ENCODE measurements around the gene TBX22. TPM values are rescaled to one million over a fixed set of nuclear protein-coding genes. Genes with fewer than 3 reads are reported as not detected.

TBX22 gene, protein sequence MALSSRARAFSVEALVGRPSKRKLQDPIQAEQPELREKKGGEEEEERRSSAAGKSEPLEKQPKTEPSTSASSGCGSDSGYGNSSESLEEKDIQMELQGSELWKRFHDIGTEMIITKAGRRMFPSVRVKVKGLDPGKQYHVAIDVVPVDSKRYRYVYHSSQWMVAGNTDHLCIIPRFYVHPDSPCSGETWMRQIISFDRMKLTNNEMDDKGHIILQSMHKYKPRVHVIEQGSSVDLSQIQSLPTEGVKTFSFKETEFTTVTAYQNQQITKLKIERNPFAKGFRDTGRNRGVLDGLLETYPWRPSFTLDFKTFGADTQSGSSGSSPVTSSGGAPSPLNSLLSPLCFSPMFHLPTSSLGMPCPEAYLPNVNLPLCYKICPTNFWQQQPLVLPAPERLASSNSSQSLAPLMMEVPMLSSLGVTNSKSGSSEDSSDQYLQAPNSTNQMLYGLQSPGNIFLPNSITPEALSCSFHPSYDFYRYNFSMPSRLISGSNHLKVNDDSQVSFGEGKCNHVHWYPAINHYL
- total RNA-seq, result not detected

DNA sequence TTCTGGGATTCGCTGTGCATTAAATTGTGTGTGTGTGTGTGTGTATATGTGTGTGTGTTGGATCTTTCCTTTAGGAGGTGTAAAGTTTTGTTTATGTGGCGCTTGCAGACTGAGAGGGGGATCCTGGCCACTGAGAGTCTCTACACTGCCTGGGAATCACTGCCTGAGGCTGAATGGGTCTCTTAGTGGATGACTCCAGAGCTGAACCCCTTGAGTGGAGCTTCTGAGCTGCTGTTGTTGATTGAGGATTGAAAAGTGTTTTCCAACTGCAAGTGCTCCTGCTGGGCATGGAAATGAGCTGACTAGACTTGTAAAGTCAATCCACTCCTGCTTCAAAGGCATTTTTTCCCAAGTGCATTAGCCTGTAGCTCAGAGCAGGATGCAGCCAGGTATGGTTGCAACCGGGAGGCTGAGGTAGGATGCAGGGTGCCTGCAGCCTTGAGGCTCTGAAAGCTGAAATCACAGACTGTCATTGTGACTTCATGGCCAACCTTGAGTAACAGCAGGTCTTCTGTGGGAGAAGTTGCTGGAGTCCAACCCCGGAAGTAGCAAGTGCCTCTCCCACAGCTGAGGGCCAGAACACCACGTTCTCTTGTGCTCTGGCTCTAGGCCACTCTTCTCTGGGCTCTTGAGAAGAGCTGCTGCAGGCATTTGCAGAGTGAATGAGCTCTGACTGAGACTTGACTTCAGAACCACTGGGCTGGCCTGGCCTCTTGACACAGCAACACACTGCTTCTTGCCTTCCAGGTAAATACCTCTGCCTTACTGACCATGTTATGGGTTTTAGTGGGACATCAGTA, at the start of gene TBX22:
TSS of gene TBX22 (plus strand) at position 613 of the 800 bp plus-strand sequence. CDS start 7,517 bp downstream, outside the sequence.
- intact Hi-C loops (cut with DNase I), result no loop called here
- Histone ChIP-seq H3K9me3 (no peaks in the 10 kb centered on the region), H3K27me3 (no peaks in the 10 kb centered on the region), H3K27ac (no peak within 1 kb of the TSS), H3K36me3 (no peaks in the 10 kb centered on the region), H3K4me3 (no peak within 1 kb of the TSS), H3K4me1 (no peaks in the 10 kb centered on the region)
- no peak for TF ChIP-seq CTCF (IDR thresholded peaks at IDR 0.05)
- no peak for TF ChIP-seq POLR2A (IDR thresholded peaks at IDR 0.05)
- 47 to 52% methylated on average over 3 of the region's 5 CpGs for WGBS, 2 donors
- no peak for DNase-seq

GRCh38 chrX:79975605-79976004, 38.9 kb upstream of the TBX22 start:
- TF ChIP-seq CTCF (IDR thresholded peaks at IDR 0.05) (no peak), POLR2A (IDR thresholded peaks at IDR 0.05) (no peak)
- no peak for DNase-seq
- intact Hi-C loops (cut with DNase I), result no loop called here

GRCh38 chrX:80004458-80004857, 10.1 kb upstream of the TBX22 start:
- Histone ChIP-seq H3K27ac (no peak overlapping the region), H3K4me3 (no peak overlapping the region), H3K27me3 (no peaks in the 10 kb centered on the region), H3K9me3 (no peaks in the 10 kb centered on the region), H3K36me3 (no peaks in the 10 kb centered on the region), H3K4me1 (no peaks in the 10 kb centered on the region)
- 15 to 40% methylated on average over 2 of the region's 2 CpGs for WGBS, 2 donors
- TF ChIP-seq CTCF (IDR thresholded peaks at IDR 0.05) (no peak), POLR2A (IDR thresholded peaks at IDR 0.05) (no peak)
- intact Hi-C loops (cut with DNase I), result no loop called here
- DNase-seq, result no peak

More at GRCh38 chrX:79975605-79976004, 38.9 kb upstream of the TBX22 start:
- Histone ChIP-seq H3K4me1 (no peaks in the 10 kb centered on the region), H3K27ac (no peak overlapping the region), H3K9me3 (no peaks in the 10 kb centered on the region), H3K4me3 (no peak overlapping the region), H3K36me3 (no peaks in the 10 kb centered on the region), H3K27me3 (no peaks in the 10 kb centered on the region)

DNA sequence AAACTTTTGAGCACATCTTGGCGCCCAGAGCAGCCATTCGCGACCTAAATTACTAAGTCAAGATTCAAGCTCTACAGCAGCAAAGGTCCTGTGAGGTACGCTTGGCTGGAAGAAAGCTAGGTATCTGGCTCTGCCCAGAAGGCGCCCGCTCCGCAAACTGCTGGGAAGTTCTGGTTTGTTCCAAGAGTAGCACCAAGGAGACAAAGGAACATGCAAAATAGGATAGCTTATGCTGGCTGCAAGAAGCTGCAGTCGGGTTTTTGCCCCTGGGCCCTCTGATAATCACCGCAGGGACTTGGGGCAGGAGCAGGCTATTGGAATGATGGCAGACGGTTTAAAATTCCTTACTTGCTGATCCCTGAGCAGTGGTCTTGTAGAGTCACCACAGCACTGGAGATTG, 3.0 kb upstream of the TBX22 start:
- WGBS, 2 donors, result 70 to 83% methylated on average over 4 to 7 of the region's 10 CpGs
- Histone ChIP-seq H3K4me1 (no peaks in the 10 kb centered on the region), H3K4me3 (no peak overlapping the region), H3K36me3 (no peaks in the 10 kb centered on the region), H3K9me3 (no peaks in the 10 kb centered on the region), H3K27me3 (no peaks in the 10 kb centered on the region), H3K27ac (no peak overlapping the region)
- intact Hi-C loops (cut with DNase I), result no loop called here
- TF ChIP-seq CTCF (IDR thresholded peaks at IDR 0.05) (no peak), POLR2A (IDR thresholded peaks at IDR 0.05) (no peak)
- no peak for DNase-seq

- WGBS, 2 donors, result 39 to 46% methylated on average over 3 of the region's 3 CpGs
- Histone ChIP-seq H3K4me1 (no peaks in the 10 kb centered on the region), H3K4me3 (no peak overlapping the region), H3K27me3 (no peaks in the 10 kb centered on the region), H3K36me3 (no peaks in the 10 kb centered on the region), H3K9me3 (no peaks in the 10 kb centered on the region), H3K27ac (no peak overlapping the region)
- TF ChIP-seq POLR2A (IDR thresholded peaks at IDR 0.05) (no peak), CTCF (IDR thresholded peaks at IDR 0.05) (no peak)
- intact Hi-C loops (cut with DNase I), result no loop called here
- DNase-seq, result no peak
These were observed 1.6 kb downstream of the TBX22 start for GRCh38 chrX:80016182-80016581.
